ENCODE measurements around the gene SMIM24.

SMIM24 gene

DNA sequence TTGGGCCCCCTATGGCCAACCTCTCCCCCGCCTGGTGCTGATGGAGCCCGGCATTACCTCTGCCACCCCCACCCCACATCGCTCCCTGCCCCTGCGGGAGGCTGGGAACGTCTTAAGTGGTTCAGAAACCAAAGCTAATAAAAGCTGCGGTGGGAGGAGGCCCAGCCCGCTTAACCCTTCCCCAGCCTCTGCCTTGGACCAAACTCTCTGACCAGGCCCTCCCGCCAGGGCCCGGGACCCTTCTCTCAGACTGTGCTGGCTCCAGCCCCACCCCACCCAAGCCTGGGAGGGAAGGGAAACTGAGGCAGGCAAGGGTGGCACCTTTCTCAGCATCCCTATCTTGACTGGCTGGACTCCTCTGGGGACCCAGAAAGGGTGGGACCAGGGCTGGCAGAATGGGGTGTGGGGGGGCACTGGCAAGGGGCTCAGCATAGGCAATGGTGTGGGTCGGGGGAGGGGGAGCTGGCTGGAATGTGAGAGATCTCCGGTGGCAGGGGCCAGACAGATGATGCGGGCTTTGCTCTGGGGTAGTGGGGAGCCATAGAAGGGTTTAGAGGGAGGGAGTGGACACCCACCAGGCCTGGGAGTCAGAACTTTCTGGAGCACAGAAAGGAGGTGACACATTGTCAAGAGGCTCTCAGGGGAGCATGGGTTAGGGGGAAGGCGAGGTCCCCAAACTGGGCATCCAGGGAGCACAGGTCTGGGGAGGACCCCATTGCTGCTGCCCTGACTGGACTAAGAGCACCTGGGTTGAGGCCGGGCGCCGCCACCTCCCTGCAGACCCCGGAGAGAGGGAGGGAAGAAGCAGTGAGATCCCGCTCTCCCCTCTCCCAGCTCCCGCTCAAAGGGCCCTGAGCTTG, 21.9 kb downstream of the SMIM24 start:
- H3K4me3 ChIP-seq (replicated peaks; ENCODE audit: low read depth, low read length): no peak overlapping the region
- DNase-seq (ENCODE audit: extremely low read depth, low read depth): no peak
- TF ChIP-seq, protein P1, sequence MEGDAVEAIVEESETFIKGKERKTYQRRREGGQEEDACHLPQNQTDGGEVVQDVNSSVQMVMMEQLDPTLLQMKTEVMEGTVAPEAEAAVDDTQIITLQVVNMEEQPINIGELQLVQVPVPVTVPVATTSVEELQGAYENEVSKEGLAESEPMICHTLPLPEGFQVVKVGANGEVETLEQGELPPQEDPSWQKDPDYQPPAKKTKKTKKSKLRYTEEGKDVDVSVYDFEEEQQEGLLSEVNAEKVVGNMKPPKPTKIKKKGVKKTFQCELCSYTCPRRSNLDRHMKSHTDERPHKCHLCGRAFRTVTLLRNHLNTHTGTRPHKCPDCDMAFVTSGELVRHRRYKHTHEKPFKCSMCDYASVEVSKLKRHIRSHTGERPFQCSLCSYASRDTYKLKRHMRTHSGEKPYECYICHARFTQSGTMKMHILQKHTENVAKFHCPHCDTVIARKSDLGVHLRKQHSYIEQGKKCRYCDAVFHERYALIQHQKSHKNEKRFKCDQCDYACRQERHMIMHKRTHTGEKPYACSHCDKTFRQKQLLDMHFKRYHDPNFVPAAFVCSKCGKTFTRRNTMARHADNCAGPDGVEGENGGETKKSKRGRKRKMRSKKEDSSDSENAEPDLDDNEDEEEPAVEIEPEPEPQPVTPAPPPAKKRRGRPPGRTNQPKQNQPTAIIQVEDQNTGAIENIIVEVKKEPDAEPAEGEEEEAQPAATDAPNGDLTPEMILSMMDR (IDR thresholded peaks at IDR 0.05; ENCODE audit: low read depth, low read length, missing control alignments): no peak

DNA sequence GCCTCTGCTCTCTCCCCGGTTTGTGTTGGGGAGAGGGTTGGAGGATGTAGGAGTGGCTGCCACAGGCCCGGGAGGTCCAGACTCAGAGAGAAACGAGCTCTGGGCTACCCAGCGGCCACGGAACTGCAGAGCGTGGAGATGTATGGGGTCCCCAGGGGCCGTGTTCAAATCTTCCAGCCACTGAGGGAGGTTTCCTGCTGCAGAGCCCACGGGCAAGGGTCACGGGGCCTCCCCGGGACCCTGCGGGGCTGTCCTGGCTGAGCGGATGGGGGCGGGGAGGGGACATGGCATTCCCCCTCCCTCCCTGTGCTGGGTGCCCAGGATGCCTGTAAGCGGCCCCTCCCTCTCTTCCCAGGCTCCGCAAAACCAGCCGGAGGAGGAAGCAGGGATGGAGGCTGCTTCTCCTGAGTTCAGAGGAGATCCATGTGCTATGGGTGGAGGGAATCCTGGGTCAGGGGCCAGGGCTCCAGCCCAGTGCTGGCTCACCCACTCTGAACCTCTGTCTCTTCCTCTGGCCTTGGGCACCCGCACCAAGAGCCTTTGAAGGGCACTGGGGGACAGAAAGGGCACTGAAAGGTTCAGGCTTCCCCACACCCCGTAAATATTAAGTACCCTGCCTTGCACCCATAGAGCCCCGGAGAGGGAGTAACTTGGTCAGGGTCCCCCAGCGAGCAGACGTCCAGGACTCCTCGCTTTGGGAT, 22.6 kb downstream of the SMIM24 start:
- H3K4me3 ChIP-seq (replicated peaks; ENCODE audit: low read depth, low read length): no peak overlapping the region
- TF ChIP-seq, protein P1 (IDR thresholded peaks at IDR 0.05; ENCODE audit: low read depth, low read length, missing control alignments): no peak
- DNase-seq (ENCODE audit: extremely low read depth, low read depth): no peak

DNA sequence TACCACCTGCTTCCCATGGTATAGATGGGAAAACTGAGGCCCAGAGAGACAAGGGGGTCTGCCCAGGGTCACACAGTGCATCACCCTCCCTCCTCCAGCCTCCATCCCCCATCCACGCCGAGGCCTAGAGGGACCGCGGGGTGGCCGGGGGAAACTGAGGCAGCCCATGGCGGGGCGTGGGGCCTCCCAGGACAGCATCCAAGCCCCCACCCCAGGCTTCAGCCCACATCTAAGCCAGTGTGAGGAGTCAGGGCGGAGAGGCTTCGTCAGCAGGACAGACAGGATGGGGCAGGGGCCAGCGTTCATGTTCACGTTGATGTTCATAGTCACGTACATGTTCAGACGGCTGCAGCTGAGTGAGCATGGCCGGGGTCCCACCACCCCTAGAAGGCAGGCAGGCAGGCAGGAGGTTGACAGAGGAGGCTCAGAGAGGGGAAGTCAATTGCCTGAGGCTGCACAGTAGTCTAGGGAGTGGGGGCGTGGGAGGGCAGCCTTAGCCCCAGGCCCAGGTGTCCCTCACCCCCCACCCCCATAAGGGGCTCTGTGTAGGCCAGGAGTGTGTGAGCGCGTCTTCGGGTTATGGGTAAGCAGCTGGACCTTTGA, 23.3 kb downstream of the SMIM24 start:
- TF ChIP-seq, protein P1 (IDR thresholded peaks at IDR 0.05; ENCODE audit: low read depth, low read length, missing control alignments): no peak
- DNase-seq (ENCODE audit: extremely low read depth, low read depth): no peak
- no peak overlapping the region for H3K4me3 ChIP-seq (replicated peaks; ENCODE audit: low read depth, low read length)

DNA sequence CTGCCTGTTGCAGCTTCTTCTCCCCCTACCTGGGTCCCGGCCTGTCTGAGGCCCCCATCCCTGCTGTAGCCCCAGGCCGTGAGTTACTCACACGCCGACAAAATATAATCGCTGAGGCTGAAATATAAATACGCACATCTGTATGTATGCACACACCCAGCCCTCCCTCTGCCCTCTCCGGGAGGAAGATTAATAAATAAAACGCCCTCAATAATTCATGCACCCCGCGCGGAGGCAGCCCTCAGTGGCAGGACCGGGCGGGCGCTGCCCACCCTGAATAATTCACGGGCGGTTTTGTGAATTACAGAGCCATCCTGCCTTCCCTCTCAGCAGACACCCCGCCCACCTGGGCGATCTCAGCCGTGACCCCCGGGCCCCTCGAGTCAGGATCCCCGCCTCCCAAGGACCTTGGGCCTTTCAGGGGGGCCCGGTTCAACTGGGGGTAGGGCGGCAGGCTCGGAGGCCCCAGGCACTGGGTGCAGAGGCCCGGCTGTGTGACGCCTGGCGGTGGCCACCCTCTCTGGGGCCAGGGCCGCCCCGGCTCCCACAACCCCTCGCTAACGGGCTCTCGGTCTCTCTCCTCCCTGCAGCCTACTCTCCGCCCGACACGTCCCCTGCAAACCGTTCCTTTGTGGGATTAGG, 24.2 kb downstream of the SMIM24 start:
- TF ChIP-seq, protein P1 (IDR thresholded peaks at IDR 0.05; ENCODE audit: low read depth, low read length, missing control alignments): no peak

DNA sequence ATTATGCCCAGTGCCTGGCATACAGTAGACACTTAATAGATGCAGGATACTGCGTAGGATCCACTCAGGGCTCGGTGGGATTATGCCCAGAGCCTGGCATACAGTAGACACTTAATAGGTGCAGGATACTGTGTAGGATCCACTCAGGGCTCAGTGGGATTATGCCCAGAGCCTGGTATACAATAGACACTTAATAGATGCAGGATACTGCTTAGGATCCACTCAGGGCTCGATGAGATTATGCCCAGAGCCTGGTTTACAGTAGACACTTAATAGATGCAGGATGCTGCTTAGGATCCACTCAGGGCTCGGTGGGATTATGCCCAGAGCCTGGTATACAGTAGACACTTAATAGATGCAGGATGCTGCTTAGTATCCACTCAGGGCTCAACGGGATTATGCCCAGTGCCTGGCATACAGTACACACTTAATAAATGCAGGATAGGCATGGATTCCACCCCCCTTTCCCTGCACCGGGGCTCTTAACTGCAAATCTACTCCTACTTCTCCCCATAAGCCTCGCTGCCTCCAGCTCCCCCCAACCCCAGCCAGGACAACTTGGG, 24.9 kb downstream of the SMIM24 start:
- TF ChIP-seq, protein P1 (IDR thresholded peaks at IDR 0.05; ENCODE audit: low read depth, low read length, missing control alignments): no peak
- no peak for DNase-seq (ENCODE audit: extremely low read depth, low read depth)
- no peak overlapping the region for H3K4me3 ChIP-seq (replicated peaks; ENCODE audit: low read depth, low read length)

More for the DNA sequence above, 24.2 kb downstream of the SMIM24 start:
- H3K4me3 ChIP-seq (replicated peaks; ENCODE audit: low read depth, low read length): no peak overlapping the region
- no peak for DNase-seq (ENCODE audit: extremely low read depth, low read depth)

DNA sequence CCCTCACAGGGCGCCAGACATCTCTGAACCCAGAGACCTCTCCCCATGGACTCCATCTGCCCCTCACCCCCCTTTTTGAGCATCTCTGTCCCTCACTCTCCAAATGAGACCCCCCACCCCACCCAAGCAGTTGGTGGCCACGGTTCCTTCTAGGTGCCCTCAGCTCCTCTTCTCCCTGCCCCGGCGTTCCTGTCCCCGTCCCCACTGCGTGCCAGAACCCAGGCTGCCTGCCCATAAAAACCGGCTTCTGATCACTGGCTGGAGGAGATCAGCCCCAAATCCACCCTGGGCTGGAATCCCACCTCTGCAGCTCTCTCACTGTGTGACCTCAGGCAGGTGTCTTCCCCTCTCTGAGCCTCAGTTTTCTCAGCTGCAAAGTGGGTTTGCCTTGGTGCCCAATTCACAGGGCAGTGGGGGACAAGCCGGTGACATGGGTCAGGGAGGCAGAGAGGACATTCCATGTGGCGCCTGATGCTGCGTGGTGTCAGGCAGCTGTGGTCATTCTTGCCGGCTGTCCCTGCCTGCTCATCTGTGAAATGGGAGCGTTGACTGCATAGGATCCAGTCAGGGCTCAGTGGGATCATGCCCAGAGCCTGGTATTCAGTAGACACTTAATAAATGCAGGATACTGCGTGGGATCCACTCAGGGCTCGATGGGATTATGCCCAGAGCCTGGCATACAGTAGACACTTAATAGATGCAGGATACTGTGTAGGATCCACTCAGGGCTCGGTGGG, 25.5 kb downstream of the SMIM24 start:
- TF ChIP-seq, protein P1 (IDR thresholded peaks at IDR 0.05; ENCODE audit: low read depth, low read length, missing control alignments): no peak
- no peak for DNase-seq (ENCODE audit: extremely low read depth, low read depth)
- no peak overlapping the region for H3K4me3 ChIP-seq (replicated peaks; ENCODE audit: low read depth, low read length)
